NCI-H1436 treated with DMSO at 0.1 percent for 48 hours (cell line): ENCODE data around the gene NEIL1.
"Not testable (repeated sequence)": the region's sequence is repeated elsewhere in the genome, so short reads cannot be mapped to it uniquely, and the experiment has no call there.

ENCODE experiments used
- DNase-seq: peaks from one replicate; lab custom pipeline; 2025; lab: John Stamatoyannopoulos, UW

The NEIL1 gene, protein sequence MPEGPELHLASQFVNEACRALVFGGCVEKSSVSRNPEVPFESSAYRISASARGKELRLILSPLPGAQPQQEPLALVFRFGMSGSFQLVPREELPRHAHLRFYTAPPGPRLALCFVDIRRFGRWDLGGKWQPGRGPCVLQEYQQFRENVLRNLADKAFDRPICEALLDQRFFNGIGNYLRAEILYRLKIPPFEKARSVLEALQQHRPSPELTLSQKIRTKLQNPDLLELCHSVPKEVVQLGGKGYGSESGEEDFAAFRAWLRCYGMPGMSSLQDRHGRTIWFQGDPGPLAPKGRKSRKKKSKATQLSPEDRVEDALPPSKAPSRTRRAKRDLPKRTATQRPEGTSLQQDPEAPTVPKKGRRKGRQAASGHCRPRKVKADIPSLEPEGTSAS

GRCh38 chr15:75346796-75347221, at the start of gene NEIL1:
Gene NEIL1 (plus strand): TSS chr15:75347039. CDS start chr15:75348906, 1,867 bp downstream.
- no peak for DNase-seq

DNA sequence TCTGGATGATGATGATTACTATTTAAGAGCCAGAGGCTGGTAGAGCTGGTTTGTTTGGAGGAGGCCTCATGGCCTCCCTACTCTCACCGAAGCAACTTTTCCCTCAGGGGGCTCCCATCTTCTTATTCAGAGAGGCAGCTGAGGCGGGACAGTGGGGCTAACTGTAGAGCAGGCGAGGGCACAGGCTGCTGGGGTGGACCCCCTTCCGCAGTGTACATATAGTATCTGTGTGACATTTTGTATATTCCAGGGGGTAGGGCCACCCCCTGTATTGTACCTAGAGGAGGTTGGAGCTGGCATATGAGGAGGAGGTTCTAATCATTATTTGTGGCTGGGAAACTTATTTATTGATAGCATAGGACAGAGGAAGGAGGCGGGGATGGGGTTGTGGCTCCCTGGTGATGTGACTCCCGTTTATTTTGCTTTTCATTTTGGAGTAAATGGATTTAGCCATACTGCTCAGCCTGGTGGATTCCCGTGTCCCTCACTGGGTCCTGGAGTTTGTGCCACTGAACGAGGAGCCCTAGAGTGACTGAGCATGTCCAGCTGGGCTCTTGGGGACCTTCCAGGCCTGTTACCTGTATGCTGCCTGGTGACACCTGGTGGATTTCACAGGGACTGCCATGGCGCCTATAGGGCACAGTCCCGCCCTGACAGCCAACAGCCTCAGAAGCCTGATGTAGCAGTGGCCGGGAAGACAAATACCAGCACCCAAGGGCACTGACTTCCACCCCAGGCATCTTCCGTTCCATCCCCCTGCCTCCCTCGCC, 48.1 kb upstream of the NEIL1 start:
- DNase-seq: not testable (repeated sequence)

GRCh38 chr15:75299311-75299688, 47.5 kb upstream of the NEIL1 start:
- not testable (repeated sequence) for DNase-seq

DNA sequence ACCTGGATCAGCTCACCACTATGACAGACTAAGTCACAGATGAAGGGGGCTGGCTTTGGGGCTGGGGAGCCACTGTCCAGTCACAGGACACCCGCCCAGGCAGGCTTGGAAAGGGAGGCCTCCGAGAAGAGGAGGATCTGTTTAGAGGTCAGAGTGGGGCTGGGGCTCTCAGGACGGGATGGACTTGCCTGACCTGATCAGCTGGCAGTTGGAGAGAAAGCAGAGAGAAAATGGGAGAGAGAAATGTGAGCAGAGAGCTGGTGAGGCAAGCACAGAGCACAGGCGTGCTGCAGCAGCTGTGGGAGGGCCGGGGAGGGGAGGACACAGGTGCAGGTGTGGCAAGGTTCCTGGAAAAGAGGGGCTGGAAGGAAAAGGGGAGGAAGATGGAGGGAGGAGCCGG, 46.8 kb upstream of the NEIL1 start:
- DNase-seq: not testable (repeated sequence)

- DNase-seq: no peak
These were observed 44.5 kb upstream of the NEIL1 start for GRCh38 chr15:75302318-75302717.

DNA sequence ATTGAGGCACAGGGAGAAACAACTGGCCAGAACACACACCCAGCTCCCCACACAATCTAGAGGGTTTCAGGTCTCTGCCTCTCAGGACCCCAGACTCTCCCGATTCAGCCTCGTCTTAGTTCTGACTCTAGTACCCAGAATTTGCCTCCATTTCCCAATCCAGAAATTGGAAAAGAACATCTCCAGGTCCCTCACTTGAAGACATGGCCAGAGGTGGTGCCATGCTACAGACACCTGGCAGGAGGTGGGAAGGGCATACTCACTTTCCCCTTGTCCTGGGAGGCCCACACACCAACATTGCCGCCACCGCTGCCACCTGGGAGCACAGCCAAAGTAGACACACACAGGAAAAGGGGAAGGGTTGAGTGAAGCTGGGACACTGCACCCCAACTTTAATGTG, 44.1 kb upstream of the NEIL1 start:
- DNase-seq: not testable (repeated sequence)

DNA sequence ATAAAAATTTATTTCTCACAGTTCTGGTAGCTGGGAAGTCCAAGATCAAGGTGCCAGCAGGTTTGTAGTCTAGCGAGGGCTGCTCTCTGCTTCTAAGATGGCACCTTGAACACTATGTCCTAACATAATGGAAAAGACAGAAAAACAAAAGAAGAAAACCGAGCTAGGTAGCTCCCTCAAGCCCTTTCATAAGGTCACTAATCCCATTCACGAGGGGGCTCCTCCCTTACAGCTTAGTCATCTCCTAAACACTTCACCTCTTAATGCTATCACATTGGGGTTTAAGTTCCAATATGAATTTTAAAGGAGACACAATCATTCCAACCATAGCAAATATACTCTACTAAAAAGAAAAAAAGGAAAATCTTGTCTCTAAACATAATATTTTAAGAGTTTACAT, 40.7 kb upstream of the NEIL1 start:
- no peak for DNase-seq

GRCh38 chr15:75307778-75308390, 39.0 kb upstream of the NEIL1 start:
- DNase-seq: no peak

DNA sequence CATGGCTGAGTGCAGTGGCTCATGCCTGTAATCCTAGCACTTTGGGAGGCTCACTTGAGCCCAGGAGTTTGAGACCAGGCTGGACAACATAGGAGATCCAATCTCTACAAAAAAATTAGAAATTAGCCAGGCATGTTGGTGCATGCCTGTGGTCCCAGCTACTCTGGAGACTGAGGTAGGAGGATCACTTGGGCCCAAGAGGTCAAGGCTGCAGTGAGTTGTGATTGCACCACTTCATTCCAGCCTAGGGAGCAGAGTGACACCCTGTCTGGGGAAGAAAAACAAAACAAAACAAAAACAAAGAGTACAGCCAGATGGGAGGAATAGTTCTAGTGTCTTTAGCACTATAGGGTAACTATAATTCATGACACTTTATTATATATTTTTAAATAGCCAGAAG, 37.1 kb upstream of the NEIL1 start:
- DNase-seq: no peak

- not testable (repeated sequence) for DNase-seq
These were observed 34.3 kb upstream of the NEIL1 start for GRCh38 chr15:75312548-75312947.

GRCh38 chr15:75313116-75313845, 33.6 kb upstream of the NEIL1 start:
- DNase-seq: no peak

DNA sequence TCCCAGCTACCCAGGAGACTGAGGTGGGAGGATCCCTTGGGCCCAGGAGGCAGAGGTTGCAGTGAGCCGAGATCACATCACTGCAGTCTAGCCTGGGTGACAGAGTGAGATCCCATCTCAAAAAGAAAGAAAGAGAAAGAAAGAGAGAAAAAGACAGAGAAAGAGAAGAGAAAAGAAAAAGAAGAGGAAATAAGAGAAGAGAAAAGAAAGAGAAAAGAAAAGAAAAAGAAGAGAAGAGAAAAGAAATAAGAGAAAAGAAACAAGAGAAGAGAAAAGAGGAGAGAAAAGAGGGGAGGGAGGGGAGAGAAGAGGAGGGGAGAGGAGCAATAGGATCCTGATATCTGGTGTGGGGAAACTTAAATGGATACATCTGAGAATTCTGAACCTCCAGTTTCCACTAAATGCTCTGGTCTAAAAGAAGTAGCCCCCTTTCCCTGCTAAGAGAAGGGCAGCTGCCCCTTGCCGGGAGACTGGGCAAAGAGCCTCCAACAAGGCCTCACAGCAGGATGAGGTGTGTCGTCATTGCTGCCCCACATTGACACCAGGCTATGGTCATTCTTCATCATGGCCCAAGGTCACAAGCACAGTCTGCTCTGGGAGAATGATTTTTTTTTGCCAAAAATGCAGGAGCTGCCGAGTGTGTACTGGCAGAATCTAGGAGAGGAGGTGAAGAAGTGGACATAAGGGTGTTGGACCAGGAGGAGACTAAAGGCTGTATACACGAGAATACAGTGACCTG, 32.1 kb upstream of the NEIL1 start:
- DNase-seq: no peak

- not testable (repeated sequence) for DNase-seq
These were observed 27.5 kb upstream of the NEIL1 start for GRCh38 chr15:75319231-75319897.

GRCh38 chr15:75321711-75322110, 25.1 kb upstream of the NEIL1 start:
- DNase-seq: no peak

GRCh38 chr15:75325922-75326321, 20.9 kb upstream of the NEIL1 start:
- no peak for DNase-seq

- DNase-seq: no peak
These were observed 19.8 kb upstream of the NEIL1 start for GRCh38 chr15:75327005-75327404.

DNA sequence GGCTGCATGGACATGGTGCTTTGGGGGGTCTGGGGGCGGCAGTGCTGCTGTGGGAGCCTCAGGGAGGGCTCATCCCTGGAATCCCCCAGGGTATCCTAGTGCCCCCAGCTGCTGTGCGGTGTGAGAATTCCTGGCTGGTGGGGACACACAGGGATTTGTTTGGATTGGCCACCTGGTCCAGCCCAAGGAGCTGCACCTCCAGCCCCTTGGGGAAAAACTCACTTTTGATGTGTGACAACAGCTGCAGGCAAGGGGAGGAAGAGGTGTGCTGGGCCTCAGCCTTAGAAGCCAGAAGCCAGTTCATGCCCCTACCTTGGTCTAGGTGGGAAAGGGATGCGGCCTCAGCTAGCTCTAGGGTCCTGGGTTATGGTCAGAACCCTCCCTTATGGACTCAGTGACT, 19.3 kb upstream of the NEIL1 start:
- no peak for DNase-seq

DNA sequence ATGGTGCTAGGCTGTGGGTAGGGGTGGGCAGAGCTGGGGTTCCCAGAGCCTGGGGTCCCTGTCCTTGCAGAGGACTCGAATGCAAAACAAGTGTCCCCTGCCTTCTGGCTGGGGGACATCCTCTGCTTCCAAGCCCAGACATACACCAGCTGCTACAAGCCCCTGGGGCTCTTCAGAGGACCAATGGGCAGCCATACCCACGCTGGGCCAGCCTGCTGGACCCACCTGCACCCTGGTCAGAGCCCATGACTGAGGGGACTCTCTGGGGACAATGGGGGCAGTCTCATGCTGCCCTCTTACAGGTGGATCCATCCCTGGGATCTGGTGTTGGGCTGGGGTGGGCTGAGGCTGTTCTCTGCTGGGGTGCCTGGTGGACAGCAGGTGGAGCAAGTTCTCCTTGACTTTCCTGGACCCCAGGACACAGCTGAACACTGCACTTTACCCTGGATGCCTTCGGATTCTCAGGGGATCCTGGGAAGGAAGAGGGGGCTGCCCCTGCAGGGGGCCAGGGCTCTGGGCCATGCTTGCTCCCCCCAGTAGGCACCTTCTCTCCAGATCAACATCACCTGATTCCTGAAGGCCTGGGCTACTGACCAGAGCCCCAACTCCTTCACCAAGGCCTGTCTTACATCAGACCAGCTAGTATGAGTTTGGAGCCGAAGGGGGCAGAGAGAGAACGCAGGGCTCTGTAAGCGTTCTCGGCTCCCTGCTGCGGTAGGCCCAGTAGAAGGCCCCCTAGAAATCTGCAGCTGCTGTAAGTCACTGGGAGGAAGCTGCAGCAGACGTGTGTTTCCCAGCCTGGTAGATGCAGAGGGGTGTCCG, 18.1 kb upstream of the NEIL1 start:
- DNase-seq: no peak

DNA sequence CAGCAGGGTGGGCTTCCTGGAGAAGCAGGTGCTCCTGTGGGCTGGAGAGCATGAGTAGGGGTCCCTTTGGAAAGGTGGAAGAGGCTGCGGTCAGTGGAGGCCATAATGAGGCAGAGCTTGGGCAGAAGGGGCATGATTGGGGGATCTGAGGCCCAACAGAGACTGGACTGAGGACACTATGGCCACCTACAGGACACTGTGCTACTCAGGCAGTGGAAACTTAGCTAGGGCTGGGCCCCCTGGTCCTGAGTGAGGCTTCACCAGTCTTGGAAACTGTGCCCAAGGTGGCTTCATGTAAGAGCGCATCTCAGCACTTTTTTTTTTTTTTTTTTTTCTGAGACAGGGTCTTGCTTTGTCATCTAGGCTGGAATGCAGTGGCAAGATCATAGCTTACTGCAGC, 17.3 kb upstream of the NEIL1 start:
- DNase-seq: no peak

DNA sequence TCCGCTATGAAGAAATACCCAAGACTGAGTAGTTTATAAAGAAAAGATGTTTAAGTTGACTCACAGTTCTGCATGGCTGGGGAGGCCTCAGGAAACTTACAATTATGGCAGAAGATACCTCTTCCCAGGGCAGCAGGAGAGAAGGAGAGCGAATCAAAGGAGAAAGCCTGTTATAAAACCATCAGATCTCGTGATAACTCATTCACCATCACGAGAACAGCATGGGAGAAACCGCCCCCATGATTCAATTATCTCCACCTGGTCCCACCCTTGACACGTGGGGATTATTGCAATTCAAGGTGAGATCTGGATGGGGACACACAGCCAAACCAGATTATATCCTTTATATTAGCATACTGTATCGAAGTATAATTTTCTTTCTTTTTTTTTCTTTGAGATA, 14.7 kb upstream of the NEIL1 start:
- DNase-seq: not testable (repeated sequence)
